Tibial nerve (tissue), 4 donors: Measurements from ENCODE around the gene TSPO. TPM values are rescaled to one million over a fixed set of nuclear protein-coding genes. Genes with fewer than 3 reads are reported as not detected.

Experiments
- DNase-seq, 2 donors: peaks; one replicate each; pipeline ENCODE4 v3.0.0-alpha.2; 2019; ENCODE audit warnings: low spot score in 2 of 2
- H3K27ac ChIP-seq, 4 donors: fragments of 200-600 bp; sonication (generic) in 3 of 4; one replicate each; pipeline ENCODE4 v1.5.1; 2017 to 2019; ENCODE audit warnings: mild to moderate bottlenecking in 1 of 4
- H3K27me3 ChIP-seq, 2 donors: fragments of 200-600 bp; sonication (generic) in 1 of 2; one replicate each; pipeline versions ENCODE4 v1.5.1 to v1.6.0; 2017 to 2019
- H3K36me3 ChIP-seq, 3 donors: fragments of 200-600 bp; sonication (generic); one replicate each; pipeline ENCODE4 v1.5.1; 2018 to 2019
- H3K4me1 ChIP-seq, 4 donors: fragments of 200-600 bp; sonication (generic) in 3 of 4; one replicate each; pipeline ENCODE4 v1.5.1; 2017 to 2019
- H3K4me3 ChIP-seq, 4 donors: fragments of 200-600 bp; sonication (generic) in 3 of 4; one replicate each; pipeline ENCODE4 v1.5.1; 2017 to 2019; ENCODE audit warnings: mild to moderate bottlenecking in 1 of 4, moderate library complexity in 1 of 4
- H3K9me3 ChIP-seq, 4 donors: fragments of 200-600 bp; sonication (generic) in 3 of 4; one replicate each; pipeline ENCODE4 v1.5.1; 2017 to 2019
- EP300 ChIP-seq, 2 donors: sonication (generic); formaldehyde crosslinking; IDR thresholded peaks; one replicate each; pipeline ENCODE4 v1.6.1; 2017; ENCODE audit warnings: antibody characterized with exemption in 2 of 2, mild to moderate bottlenecking in 1 of 2
- POLR2A ChIP-seq, 2 donors: fragments of 450-650 bp; IDR thresholded peaks; one replicate each; pipeline ENCODE4 v1.6.1; 2017; ENCODE audit warnings: antibody characterized with exemption in 2 of 2, mild to moderate bottlenecking in 2 of 2, moderate library complexity in 2 of 2
- WGBS, 2 donors: methylation state at CpG; one replicate each; pipeline ENCODE4 v1.1.5; 2018; 5-methylcytosine and 5-hydroxymethylcytosine counted together
- total RNA-seq, 4 donors: library from RNA; depleted of rRNA; stranded (reverse); fragments of >200 nt; gene quantifications; one replicate each; pipeline ENCODE4 v1.1.0, GENCODE V29; 2016
- TF ChIP-seq, protein P1 (sequence below), 5 experiments: fragments of 200-600 bp in 3 of 5; fragments of 450-650 bp in 2 of 5; sonication (generic) in 3 of 5; IDR thresholded peaks; one replicate each; pipeline ENCODE4 v1.5.1; 2016 to 2019; ENCODE audit warnings: antibody characterized with exemption in 5 of 5, mild to moderate bottlenecking in 3 of 5, moderate library complexity in 2 of 5

Gene TSPO
- total RNA-seq, 4 donors from 2014 or later = 399 to 538 (median 485) TPM

DNA sequence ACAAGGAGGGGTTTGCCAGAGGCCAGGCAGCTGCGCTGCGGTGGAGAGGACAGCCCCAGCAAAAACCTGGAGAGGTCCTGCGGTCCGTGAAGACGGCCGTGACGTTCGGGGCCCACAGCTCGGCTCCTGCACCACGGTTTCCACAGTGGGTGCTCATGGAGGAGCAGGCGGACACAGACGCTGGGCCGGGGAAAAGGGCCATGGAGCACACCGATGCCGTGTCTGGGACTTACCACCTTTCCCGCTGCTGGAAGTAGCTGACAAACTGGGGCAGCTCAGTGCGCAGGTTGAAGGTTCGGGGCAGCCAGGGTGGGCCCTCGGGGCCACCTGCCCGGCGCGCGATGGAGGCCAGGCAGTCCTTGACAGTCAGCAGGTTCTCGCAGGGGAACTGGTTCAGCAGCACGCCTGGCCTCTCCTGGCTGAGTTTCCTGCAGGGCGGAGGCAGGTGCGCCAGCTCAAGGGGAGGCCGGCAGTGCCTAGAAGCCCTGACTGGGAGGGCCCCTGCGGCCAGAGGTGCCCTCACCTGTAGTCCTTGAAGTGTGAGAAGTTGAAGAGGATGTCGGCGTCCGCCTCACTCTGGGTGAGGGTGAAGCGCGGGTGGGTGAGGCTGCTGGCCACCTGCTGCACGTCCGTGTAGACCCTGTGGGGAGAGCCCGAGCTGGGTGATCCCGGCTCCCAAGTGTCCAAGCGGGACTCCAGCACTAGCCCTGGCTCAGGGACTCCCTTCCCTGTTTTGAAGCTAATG lies 22.8 kb downstream of the TSPO start:
- H3K4me3 ChIP-seq = no peak overlapping the region
- no peaks in the 10 kb centered on the region for H3K27me3 ChIP-seq
- no peaks in the 10 kb centered on the region for H3K4me1 ChIP-seq
- no peak for DNase-seq
- WGBS, 2 donors = 92 to 95% methylated on average over 38 to 39 of the region's 39 CpGs
- no peak overlapping the region for H3K27ac ChIP-seq
- H3K9me3 ChIP-seq = no peaks in the 10 kb centered on the region
- TF ChIP-seq EP300 (IDR thresholded peaks at IDR 0.05) (no peak), POLR2A (IDR thresholded peaks at IDR 0.05) (no peak)
- TF ChIP-seq, protein P1, sequence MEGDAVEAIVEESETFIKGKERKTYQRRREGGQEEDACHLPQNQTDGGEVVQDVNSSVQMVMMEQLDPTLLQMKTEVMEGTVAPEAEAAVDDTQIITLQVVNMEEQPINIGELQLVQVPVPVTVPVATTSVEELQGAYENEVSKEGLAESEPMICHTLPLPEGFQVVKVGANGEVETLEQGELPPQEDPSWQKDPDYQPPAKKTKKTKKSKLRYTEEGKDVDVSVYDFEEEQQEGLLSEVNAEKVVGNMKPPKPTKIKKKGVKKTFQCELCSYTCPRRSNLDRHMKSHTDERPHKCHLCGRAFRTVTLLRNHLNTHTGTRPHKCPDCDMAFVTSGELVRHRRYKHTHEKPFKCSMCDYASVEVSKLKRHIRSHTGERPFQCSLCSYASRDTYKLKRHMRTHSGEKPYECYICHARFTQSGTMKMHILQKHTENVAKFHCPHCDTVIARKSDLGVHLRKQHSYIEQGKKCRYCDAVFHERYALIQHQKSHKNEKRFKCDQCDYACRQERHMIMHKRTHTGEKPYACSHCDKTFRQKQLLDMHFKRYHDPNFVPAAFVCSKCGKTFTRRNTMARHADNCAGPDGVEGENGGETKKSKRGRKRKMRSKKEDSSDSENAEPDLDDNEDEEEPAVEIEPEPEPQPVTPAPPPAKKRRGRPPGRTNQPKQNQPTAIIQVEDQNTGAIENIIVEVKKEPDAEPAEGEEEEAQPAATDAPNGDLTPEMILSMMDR (IDR thresholded peaks at IDR 0.05) = no peak
- H3K36me3 ChIP-seq = peaks cover 4 to 99% (median 23%) of the 10 kb centered on the region in 3 donors

DNA sequence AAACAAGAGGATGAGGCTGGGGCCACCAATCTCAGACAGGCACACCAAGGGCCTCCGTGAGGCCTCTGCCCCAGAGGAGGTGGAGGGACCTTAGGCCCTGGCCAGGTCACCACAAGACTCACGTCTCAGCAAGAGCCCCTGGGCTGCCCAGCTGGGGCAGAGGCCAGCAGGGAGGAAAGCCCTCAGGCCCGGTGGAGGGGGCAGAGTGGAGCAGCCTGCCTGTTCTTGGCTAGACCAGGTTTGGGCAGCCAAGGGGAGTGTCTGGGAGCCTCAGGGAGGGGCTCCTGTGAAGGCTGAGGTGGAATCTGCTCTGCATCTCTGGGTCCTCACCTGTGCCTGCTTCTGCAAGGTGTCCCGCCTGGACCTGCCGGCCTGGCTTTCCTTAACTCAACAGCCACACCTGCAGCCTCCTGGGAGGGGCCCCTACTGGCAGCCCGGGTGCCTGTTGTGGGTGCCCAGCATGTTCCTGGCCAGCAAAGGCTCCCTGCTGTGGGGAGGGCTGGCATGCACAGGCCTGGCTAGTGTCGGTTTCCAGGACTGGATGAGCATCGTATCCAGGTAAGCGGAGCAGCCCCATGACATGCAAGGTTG lies 23.7 kb downstream of the TSPO start:
- H3K4me3 ChIP-seq = no peak overlapping the region
- TF ChIP-seq, protein P1 (IDR thresholded peaks at IDR 0.05) = no peak
- TF ChIP-seq POLR2A (IDR thresholded peaks at IDR 0.05) = no peak
- no peak for TF ChIP-seq EP300 (IDR thresholded peaks at IDR 0.05)
- H3K36me3 ChIP-seq = peaks cover 4 to 99% (median 32%) of the 10 kb centered on the region in 3 donors
- DNase-seq = no peak
- H3K27me3 ChIP-seq = no peaks in the 10 kb centered on the region
- no peak overlapping the region for H3K27ac ChIP-seq
- 78 to 86% methylated on average over 7 of the region's 9 CpGs for WGBS, 2 donors
- H3K9me3 ChIP-seq = no peaks in the 10 kb centered on the region
- H3K4me1 ChIP-seq = no peaks in the 10 kb centered on the region

DNA sequence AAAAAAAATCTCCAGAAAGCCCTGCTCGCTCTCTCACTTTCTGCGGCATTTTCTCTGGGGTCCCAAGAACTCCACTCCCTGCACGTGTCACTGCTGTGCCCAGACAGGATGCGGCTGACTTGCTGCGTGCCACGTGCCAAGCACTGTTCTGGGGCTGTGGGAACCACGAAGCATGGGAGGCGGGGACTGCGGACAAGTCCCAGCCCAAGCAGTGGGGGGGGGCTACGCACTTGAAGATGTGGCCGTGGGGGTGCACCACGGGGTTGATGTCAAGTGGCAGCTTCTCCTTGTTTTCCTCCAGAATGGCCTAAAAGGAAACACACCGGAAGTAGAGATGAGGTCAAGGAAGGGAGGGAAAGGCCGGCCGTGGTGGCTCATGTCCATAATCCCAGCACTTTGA lies 24.7 kb downstream of the TSPO start:
- H3K36me3 ChIP-seq = peaks cover 6 to 99% (median 32%) of the 10 kb centered on the region in 3 donors
- no peaks in the 10 kb centered on the region for H3K4me1 ChIP-seq
- 82 to 90% methylated on average over 15 of the region's 15 CpGs for WGBS, 2 donors

DNA sequence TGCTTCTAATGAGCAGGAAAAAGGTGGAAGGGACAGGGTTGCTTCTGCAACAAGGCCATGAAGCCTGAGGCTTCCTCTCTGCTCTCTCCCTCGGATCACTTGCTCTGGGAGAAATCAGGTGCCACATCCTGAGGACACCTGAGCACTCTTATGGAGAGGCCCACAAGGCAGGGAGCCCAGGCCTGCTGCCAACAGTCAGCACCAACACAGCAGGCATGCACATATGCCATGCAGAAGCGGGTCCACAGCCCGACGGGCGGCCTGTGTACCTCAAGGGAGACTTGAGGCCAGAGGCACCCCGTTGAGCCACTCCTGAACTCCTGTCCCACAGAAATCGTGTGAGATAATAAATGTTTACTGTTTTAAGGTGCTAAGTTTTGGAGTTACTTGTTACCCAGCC lies 26.1 kb downstream of the TSPO start:
- TF ChIP-seq POLR2A (IDR thresholded peaks at IDR 0.05) = no peak
- TF ChIP-seq, protein P1 (IDR thresholded peaks at IDR 0.05) = no peak
- TF ChIP-seq EP300 (IDR thresholded peaks at IDR 0.05) = no peak
- peaks cover 2 to 99% (median 26%) of the 10 kb centered on the region in 3 donors for H3K36me3 ChIP-seq
- H3K4me3 ChIP-seq = no peak overlapping the region
- no peaks in the 10 kb centered on the region for H3K27me3 ChIP-seq
- no peaks in the 10 kb centered on the region for H3K4me1 ChIP-seq
- 79 to 84% methylated on average over 7 of the region's 7 CpGs for WGBS, 2 donors
- no peaks in the 10 kb centered on the region for H3K9me3 ChIP-seq
- DNase-seq = no peak
- H3K27ac ChIP-seq = no peak overlapping the region

More for the DNA sequence above, 24.7 kb downstream of the TSPO start:
- Histone ChIP-seq H3K4me3 (no peak overlapping the region), H3K27ac (no peak overlapping the region), H3K9me3 (no peaks in the 10 kb centered on the region), H3K27me3 (no peaks in the 10 kb centered on the region)
- TF ChIP-seq, protein P1 (IDR thresholded peaks at IDR 0.05) = no peak
- TF ChIP-seq EP300 (IDR thresholded peaks at IDR 0.05) (no peak), POLR2A (IDR thresholded peaks at IDR 0.05) (no peak)
- no peak for DNase-seq
